GM12874 (cell line): ENCODE measurements around the gene CRYBG2.

ENCODE experiments used
- TF ChIP-seq, protein P1 (sequence below): IDR thresholded peaks from 2 replicates; pipeline ENCODE4 v1.5.1; 2011; ENCODE audit warnings: low read depth, mild to moderate bottlenecking, control low read depth, low read length, moderate library complexity; ENCODE audit not compliant: insufficient read depth

CRYBG2 gene

DNA sequence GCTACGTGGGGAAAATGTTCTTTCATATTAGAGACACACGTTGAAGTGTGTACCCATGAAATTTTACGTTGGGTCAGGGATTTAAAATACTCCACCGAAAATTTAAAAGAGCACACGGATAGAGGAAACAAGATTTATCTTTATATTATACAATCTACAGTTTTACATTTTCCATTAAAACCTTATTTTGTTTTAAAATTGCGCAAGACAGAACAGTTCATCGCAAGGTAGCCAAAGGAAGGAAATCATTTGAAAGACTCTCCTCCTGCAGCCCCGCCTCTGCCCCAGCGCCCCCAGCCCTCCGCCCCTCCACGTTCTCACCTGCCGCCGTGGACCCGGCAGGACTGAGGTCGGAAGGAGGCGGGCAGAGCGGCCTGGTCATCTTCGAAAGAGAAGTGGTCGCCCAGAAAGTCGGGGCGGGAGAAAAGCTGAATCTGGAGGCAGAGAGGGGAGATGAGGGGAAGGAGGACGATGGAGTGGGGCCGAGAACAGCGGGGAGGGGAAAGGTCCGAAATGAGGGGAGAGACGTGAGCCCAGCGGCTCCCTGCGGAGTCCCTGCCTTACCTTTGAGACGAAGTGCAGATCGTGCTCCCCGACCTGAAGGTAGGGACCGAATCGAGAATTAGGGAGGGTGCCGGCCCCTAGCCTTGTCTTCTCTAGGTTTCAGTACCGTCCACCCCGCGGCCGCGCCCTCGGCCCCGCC lies 18.0 kb downstream of the CRYBG2 start:
- TF ChIP-seq, protein P1, sequence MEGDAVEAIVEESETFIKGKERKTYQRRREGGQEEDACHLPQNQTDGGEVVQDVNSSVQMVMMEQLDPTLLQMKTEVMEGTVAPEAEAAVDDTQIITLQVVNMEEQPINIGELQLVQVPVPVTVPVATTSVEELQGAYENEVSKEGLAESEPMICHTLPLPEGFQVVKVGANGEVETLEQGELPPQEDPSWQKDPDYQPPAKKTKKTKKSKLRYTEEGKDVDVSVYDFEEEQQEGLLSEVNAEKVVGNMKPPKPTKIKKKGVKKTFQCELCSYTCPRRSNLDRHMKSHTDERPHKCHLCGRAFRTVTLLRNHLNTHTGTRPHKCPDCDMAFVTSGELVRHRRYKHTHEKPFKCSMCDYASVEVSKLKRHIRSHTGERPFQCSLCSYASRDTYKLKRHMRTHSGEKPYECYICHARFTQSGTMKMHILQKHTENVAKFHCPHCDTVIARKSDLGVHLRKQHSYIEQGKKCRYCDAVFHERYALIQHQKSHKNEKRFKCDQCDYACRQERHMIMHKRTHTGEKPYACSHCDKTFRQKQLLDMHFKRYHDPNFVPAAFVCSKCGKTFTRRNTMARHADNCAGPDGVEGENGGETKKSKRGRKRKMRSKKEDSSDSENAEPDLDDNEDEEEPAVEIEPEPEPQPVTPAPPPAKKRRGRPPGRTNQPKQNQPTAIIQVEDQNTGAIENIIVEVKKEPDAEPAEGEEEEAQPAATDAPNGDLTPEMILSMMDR, result no peak

DNA sequence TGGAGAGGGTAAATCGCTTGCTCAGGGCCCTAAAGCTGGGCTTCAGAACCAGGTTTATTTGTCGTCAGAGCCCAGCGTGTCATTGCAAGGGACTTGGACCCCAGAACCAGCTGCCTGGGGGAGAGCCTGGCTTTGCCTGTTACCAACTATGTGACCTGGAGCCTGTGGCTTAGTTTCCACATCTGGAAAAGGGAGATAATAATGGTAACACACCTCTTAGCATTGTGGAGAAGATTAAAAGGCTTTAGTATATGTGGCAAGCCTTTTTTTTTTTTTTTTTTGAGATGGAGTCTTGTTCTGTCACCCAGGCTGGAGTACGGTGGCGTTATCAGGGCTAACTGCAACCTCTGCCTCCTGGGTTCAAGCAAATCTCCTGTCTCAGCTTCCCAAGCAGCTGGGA lies 23.7 kb downstream of the CRYBG2 start:
- TF ChIP-seq, protein P1, result no peak

DNA sequence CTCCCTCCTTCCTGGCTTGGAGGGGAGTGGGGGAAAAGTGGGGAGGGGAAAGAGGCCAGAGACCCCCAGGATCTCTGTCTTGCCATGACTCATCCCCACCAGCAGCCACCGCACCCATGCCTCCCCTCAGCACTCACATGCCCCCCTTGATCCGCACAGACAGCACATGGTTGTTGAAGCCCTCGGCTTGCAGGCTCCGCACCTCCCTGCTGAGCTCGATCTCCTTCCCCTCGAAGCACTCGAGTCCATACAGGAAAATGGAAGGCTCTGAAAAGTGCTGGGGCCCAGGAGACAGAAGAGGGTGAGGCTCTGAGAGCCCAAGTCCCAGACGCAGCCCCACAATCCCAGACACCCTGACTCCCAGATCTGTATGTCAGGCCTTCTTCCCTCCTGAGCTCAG lies 25.3 kb downstream of the CRYBG2 start:
- TF ChIP-seq, protein P1, result no peak

DNA sequence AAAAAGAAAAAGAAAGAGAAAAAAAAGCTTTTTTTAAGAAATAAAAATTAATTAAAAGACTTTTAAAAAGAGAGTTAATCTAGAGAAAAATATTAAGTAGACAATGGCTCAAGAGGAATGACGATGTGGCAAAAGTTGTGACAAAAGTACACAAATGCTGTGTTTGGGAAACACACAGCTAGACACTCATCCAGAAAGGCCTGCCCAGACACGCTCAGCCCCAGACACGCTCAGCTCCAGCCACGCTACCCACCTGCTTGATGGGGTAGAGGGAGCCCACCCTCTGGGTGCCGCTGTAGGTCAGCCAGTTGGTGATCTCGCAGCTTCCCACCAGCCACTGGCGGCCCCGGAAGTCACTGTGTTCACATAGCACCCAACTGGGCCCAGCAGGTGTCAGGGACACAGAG lies 26.0 kb downstream of the CRYBG2 start:
- TF ChIP-seq, protein P1, result no peak

DNA sequence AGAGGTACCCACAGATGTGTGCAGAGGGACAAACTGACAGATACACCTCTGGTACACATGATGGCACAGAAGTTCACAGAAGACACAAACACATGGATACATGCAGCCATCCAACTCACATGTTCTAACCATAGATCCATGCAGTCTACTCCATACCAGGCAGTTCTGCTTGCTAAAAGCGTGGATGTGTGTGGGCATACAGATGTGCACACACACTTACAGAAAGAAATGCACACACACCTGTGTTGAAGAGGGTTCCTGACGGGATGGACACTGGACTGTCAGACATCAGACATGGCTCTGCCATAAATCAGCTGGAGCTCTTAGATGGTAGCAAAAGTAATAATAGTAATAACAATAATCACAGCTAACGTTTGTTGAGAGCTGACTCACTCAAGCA lies 29.4 kb downstream of the CRYBG2 start:
- TF ChIP-seq, protein P1, result no peak

DNA sequence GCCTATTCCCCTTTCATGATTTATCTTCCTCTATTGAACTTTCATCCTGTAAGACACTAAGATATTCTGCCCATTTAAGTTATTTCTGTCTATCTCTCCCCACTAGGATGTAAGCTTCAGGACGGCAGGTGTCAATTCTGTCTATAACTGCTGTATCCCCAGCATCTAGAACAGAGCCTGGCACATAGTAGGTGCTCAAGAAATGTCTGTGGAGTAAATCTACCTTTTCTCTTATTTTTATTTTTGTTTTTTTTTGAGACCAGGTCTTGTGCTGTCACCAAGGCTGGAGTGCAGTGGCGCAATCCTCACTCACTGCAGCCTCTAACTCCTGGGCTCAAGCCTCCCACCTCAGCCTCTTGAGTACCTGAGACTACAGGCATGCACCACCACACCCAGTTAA lies 30.5 kb downstream of the CRYBG2 start:
- TF ChIP-seq, protein P1, result no peak

DNA sequence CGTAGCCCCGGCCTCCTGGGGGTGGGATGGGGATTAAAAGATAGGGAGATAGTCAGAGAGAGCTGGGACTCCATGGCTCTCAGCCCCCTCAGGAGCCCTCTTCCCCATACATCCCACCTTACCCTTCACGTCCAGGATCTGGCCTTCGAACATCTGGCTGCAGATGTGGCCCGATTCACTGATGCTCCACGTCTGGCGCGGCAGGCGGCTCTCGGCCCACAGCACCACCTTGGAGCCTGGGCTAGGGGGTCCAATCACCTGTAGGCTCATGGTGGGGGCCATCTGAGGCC lies 31.9 kb downstream of the CRYBG2 start:
- TF ChIP-seq, protein P1, result no peak
